HG02610 (cell line): ENCODE results near the gene M6PR.

Experiments used
- ATAC-seq: cut with Tn5 transposase; IDR thresholded peaks from one replicate; pipeline ENCODE4 v1.9.1; 2021; ENCODE audit warnings: mild to moderate bottlenecking, moderate library complexity; ENCODE audit not compliant: unreplicated experiment

Gene M6PR

GRCh38 chr12:8949342-8950220 lies at the start of gene M6PR:
Gene M6PR, minus strand, starts transcription at chr12:8949645. Its CDS starts 3,241 bp downstream, at chr12:8946404.
- peak; percentile 78 for ATAC-seq

GRCh38 chr12:8996682-8997405 lies 47.4 kb upstream of the M6PR start:
- peak; percentile 97 for ATAC-seq

- no peak for ATAC-seq
These were observed 45.8 kb upstream of the M6PR start for GRCh38 chr12:8995021-8995775.

DNA sequence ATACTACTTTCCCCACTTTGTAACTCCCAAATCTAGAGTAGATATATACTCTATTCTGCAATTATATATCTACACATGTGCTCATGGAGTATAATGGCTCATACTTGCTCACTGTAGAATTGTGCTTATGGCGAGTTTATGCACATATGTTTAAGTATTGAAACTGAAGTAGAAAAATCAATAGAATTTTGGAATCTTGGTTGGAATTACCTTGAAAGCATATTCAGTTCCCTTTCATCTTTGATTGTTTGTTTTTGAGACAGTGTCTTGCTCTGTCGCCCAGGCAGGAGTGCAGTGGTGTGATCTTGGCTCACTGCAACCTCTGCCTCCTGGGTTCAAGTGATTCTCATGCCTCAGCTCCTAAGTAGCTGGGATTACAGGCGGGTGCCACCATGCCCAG lies 44.4 kb upstream of the M6PR start:
- ATAC-seq, result no peak

DNA sequence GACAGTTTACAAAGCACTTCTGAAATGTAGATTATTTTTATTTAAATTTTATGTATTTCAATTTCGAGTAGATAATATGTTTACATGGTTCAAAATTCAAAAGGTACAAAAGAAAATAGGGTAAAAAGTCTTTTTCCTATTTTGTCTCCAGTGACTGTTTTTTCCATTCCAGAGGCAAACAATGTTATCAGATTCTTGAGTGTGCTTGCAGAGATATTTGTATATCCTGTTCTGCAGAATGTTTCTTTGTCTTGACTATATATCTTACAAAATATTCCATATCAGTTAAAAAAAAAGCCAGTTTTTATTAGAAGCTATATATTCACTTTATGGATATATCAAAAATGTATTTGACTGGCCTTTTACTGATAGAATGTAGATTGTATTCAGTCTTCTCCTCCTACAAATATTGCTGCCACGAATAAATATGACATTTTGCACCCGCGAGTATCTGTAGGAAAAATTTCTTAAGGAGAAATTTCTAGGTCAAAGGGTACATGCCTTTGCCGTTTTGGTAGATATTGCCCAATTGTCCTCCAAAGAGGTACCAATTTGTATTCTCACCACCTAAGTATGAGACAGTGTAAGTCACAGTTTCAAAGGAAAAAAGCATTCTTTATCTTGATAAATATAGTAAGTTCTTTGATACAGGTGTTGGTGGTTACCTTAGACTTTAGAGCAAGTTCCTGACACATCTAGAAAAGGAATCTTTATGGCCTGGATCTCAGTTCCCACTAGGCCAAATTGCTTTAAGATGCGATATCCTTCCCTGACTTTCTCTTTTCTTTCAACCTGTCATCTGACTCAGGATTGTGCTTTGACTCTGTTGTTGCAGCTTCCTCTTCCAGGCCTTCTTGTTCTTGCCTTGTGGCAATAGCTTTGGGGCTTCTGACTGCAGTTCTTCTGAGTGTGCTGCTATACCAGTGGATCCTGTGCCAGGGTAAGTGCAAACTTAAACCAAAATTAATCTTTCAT lies 42.2 kb upstream of the M6PR start:
- no peak for ATAC-seq

DNA sequence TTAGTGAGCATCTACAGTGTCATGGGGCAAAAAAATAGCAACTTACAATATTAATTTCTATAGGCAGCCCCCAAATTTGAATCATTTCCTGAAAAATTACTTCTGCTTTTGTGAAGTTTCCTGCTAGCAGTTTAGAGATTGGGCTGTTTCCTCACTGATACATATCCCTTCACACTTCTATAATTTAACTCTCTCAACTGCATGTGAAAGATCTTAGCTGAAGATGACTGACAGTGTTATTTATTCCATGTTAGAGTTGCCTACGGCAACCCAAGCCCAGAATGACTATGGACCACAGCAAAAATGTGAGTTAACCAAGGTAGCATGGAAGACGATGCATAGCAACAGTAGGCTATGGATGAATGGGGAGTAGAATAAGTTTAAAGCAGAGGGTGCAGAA lies 40.0 kb upstream of the M6PR start, which contains the start of gene KLRG1:
Gene KLRG1, plus strand, starts transcription at position 134 of the 400 bp plus-strand sequence. Its CDS starts 90 bp downstream, at position 224.
- no peak for ATAC-seq

DNA sequence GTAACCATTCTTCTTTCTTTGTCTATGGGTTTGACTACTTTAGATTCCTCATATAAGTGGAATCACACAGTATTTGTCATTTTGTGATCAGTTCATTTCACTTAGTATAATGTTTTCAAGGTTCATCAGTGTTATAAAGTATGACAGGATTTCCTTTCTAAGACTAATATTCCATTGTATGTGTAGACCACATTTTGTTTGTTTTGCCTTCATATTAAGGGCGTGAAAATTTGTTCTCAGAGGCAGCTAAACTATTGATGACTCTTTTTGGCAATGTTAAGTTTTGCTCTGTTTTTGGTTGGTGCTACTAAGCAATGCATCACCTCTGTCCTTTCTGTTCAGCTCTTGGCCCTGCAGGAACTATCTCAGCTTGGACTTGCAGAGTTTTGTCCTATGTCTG lies 38.2 kb upstream of the M6PR start:
- peak; percentile 22 for ATAC-seq

- ATAC-seq, result no peak
These were observed 37.7 kb upstream of the M6PR start for GRCh38 chr12:8987163-8987562.

DNA sequence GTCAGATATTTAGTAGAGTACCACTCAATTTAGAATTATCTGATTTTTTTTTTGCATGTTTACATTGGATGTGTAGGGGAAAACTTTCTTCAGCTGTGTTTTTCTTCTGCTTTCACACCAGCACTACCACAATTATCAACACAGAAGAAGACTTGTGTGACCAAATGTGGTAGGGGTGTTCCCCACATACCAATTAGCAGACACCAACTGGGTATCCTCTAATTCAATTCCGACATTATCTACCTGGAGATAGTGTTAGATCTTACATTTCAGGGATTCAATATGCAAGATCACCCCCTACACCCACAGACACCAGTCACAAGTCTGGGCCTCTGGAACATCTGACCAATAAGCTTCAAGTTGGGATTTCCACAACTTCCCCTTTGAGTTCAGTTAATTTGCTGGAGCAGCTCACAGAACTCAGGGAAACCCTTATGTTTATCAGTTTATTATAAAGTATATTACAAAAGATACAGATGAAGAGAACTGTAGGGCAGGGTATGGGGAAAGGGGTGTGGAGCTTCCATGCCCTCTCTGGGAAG lies 35.8 kb upstream of the M6PR start:
- no peak for ATAC-seq

GRCh38 chr12:8980137-8980536 lies 30.7 kb upstream of the M6PR start:
- no peak for ATAC-seq

GRCh38 chr12:8970432-8970831 lies 21.0 kb upstream of the M6PR start:
- no peak for ATAC-seq

DNA sequence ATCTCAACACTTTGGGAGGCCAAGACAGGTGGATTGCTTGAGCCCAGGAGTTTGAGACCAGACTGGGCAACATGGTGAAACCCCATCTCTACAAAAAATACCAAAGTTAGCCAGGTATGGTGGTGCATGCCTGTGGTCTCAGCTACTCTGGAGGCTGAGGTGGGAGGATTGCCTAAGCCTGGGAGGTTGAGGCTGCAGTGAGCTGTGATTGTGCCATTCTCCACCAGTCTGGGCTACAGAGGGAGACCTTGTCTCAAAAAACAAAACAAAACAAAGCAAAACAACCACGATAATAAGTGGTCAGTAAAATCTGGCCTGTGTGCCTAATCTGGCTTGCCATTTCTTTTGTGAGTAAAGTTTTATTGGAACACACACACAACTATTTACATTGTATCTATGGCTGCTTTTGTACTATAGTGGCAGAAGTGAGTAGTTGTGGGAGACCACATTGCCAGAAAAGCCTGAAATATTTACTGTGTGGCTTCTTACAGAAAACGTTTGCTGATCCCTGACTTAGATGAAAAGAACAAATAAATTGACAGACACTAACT lies 20.5 kb upstream of the M6PR start:
- no peak for ATAC-seq

- no peak for ATAC-seq
These were observed 19.3 kb upstream of the M6PR start for GRCh38 chr12:8968761-8969160.

GRCh38 chr12:8960176-8960575 lies 10.7 kb upstream of the M6PR start:
- no peak for ATAC-seq

GRCh38 chr12:8958066-8958465 lies 8.6 kb upstream of the M6PR start:
- ATAC-seq, result no peak

DNA sequence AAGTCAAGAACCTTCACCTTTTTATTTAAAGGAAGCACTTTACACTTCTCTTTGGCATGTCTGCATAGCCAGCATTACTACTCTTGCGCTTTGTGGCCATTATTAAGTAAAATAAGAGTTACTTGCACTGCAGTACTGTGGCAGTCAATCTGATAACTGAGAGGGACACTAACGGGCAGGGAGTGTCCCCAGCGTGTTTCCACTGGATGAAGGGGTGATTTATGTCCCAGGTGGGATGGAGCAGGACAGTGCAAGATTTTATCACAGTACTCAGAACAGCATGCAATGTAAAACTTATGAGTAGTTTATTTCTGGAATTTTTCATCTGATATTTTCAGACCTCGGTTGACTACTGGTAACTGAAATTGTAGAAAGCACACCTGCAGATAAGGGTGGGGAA lies 8.1 kb upstream of the M6PR start:
- no peak for ATAC-seq

DNA sequence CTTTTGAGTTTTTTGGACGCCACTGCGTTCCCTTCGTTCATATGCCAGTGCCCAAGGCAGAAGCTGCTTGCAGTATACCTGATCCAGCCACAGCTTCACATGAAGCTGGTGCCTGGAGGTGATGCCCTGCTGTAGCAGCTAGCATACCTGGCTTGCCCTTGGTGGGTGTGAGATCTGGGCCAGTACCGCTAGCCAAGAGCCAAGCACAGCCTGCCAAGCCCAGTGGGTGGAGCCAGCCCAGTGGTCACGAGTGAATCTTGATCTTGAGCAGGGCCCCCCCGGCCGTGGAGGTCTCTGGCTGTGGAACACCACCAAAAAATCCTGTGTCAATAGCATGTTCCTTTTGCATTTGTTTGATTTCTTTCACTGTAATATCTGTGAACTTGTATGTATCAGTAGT lies 7.3 kb upstream of the M6PR start:
- ATAC-seq, result no peak

DNA sequence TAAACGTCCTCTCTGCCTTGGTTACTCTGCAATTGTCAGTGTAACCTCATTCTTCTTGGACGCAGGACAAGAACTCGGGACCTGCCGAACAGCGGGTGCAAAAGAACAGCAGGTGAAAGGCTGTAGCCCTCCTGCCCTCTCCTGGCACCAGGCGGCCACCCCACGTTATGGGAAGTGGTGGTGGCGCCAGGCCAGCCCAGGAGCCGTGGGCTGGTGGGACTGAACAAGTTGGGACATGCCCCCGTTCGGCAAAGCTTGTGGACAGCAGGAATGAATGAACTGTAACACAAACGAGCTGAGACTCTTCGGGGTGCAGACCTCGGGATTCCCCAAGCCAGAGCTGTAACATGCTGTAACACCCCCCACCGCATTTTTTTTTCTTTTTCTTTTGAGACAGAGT lies 6.6 kb upstream of the M6PR start:
- ATAC-seq, result no peak

GRCh38 chr12:8953773-8954402 lies 4.4 kb upstream of the M6PR start:
- no peak for ATAC-seq
